Endothelial cell of umbilical vein (primary cell): ENCODE measurements around the gene RCOR1.

ENCODE experiments used
- CTCF ChIP-seq, 2 donors: IDR thresholded peaks; 1 replicate in 1 of 2; 2 replicates in 1 of 2; pipeline ENCODE4 v1.5.1; 2011; ENCODE audit warnings: low read length in 2 of 2, mild to moderate bottlenecking in 2 of 2, moderate library complexity in 2 of 2, control low read depth in 1 of 2, inconsistent platforms in 1 of 2, low read depth in 1 of 2; ENCODE audit not compliant: insufficient read depth in 1 of 2; ENCODE audit errors: extremely low read depth in 1 of 2
- POLR2A ChIP-seq: IDR thresholded peaks from 2 replicates; pipeline ENCODE4 v1.6.1; 2012; ENCODE audit warnings: low read depth, mild to moderate bottlenecking, control low read depth, low read length

GRCh38 chr14:102691763-102692162 is 99.3 kb downstream of the RCOR1 start:
- no peak for TF ChIP-seq CTCF (IDR thresholded peaks at IDR 0.05; ENCODE audit: extremely low read depth in 1 of 2, insufficient read depth in 1 of 2, low read depth in 1 of 2, low read length in 2 of 2)
- TF ChIP-seq POLR2A: no peak
